ENCODE data around the gene ARID5B.

ARID5B gene

GRCh38 chr10:61992059-61992460 lies 90.6 kb downstream of the ARID5B start:
- DNase-seq = peak; percentile 53

GRCh38 chr10:61992671-61993668 lies 91.5 kb downstream of the ARID5B start:
- DNase-seq = peak; percentile 93

GRCh38 chr10:61993711-61994401 lies 92.4 kb downstream of the ARID5B start:
- DNase-seq = peak; percentile 34

- no peak for DNase-seq
Observed at GRCh38 chr10:61994405-61995219, 93.1 kb downstream of the ARID5B start.

- no peak for DNase-seq
Observed at GRCh38 chr10:61995220-61995503, 93.7 kb downstream of the ARID5B start.

- DNase-seq = no peak
Observed at GRCh38 chr10:61998937-61999336, 97.4 kb downstream of the ARID5B start.

GRCh38 chr10:62000037-62000603 lies 98.6 kb downstream of the ARID5B start:
- DNase-seq = no peak

GRCh38 chr10:62000726-62001125 lies 99.2 kb downstream of the ARID5B start:
- DNase-seq = no peak

- DNase-seq = no peak
Observed at GRCh38 chr10:62001898-62002297, 100.4 kb downstream of the ARID5B start.

GRCh38 chr10:62002753-62003152 lies 101.3 kb downstream of the ARID5B start:
- no peak for DNase-seq

GRCh38 chr10:62004042-62004441 lies 102.5 kb downstream of the ARID5B start:
- no peak for DNase-seq

- DNase-seq = peak; percentile 46
Observed at GRCh38 chr10:62005281-62005680, 103.8 kb downstream of the ARID5B start.

- DNase-seq = no peak
Observed at GRCh38 chr10:62005687-62006086, 104.2 kb downstream of the ARID5B start.

- no peak for DNase-seq
Observed at GRCh38 chr10:62007145-62007544, 105.6 kb downstream of the ARID5B start.

GRCh38 chr10:62008196-62008595 lies 106.7 kb downstream of the ARID5B start:
- no peak for DNase-seq

GRCh38 chr10:62008946-62009345 lies 107.4 kb downstream of the ARID5B start:
- DNase-seq = no peak

- no peak for DNase-seq
Observed at GRCh38 chr10:62010366-62010765, 108.9 kb downstream of the ARID5B start.

- DNase-seq = no peak
Observed at GRCh38 chr10:62011558-62011957, 110.1 kb downstream of the ARID5B start.

- no peak for DNase-seq
Observed at GRCh38 chr10:62012318-62012717, 110.8 kb downstream of the ARID5B start.

GRCh38 chr10:62014510-62014909 lies 113.0 kb downstream of the ARID5B start:
- no peak for DNase-seq

- no peak for DNase-seq
Observed at GRCh38 chr10:62015994-62016393, 114.5 kb downstream of the ARID5B start.

- DNase-seq = peak; percentile 47
Observed at GRCh38 chr10:62016623-62017490, 115.4 kb downstream of the ARID5B start.

All from HCEC 1CT (cell line).